ENCODE results near the gene MRLN. TPM values are rescaled to one million over a fixed set of nuclear protein-coding genes. Genes with fewer than 3 reads are reported as not detected.
"Not testable (repeated sequence)": the region's sequence is repeated elsewhere in the genome, so short reads cannot be mapped to it uniquely, and the experiment has no call there.

MRLN gene
- total RNA-seq, 2 experiments from 2014 or later: not detected

- not testable (repeated sequence) for H3K4me3 Mint-ChIP-seq, H3K9me3 Mint-ChIP-seq, H3K36me3 Mint-ChIP-seq, H3K27me3 Mint-ChIP-seq, DNase-seq, H3K27ac Mint-ChIP-seq, H3K4me1 Mint-ChIP-seq
These were observed 20.4 kb downstream of the MRLN start for GRCh38 chr10:59732849-59733248.

GRCh38 chr10:59729167-59729566, 24.1 kb downstream of the MRLN start:
- not testable (repeated sequence) for H3K27ac Mint-ChIP-seq, H3K4me3 Mint-ChIP-seq, H3K27me3 Mint-ChIP-seq, H3K4me1 Mint-ChIP-seq, DNase-seq, H3K36me3 Mint-ChIP-seq, H3K9me3 Mint-ChIP-seq

- H3K9me3 Mint-ChIP-seq: peaks cover 9% of the 10 kb centered on the region
- H3K27ac Mint-ChIP-seq: no peak overlapping the region
- no peaks in the 10 kb centered on the region for H3K4me1 Mint-ChIP-seq
- no peaks in the 10 kb centered on the region for H3K36me3 Mint-ChIP-seq
- no peak overlapping the region for H3K4me3 Mint-ChIP-seq
- peaks cover 19% of the 10 kb centered on the region for H3K27me3 Mint-ChIP-seq
- DNase-seq: no peak
These were observed 28.9 kb downstream of the MRLN start for GRCh38 chr10:59724098-59724938.

- Mint-ChIP-seq H3K9me3 (peaks cover 9% of the 10 kb centered on the region), H3K27me3 (peaks cover 26% of the 10 kb centered on the region), H3K27ac (no peak overlapping the region), H3K4me3 (no peak overlapping the region), H3K36me3 (no peaks in the 10 kb centered on the region), H3K4me1 (no peaks in the 10 kb centered on the region)
- DNase-seq: no peak
These were observed 32.9 kb downstream of the MRLN start for GRCh38 chr10:59720377-59720776.

GRCh38 chr10:59719374-59719773, 33.9 kb downstream of the MRLN start:
- peaks cover 9% of the 10 kb centered on the region for H3K9me3 Mint-ChIP-seq
- no peak overlapping the region for H3K4me3 Mint-ChIP-seq
- H3K4me1 Mint-ChIP-seq: no peaks in the 10 kb centered on the region
- no peak for DNase-seq
- H3K27ac Mint-ChIP-seq: no peak overlapping the region
- no peaks in the 10 kb centered on the region for H3K36me3 Mint-ChIP-seq
- H3K27me3 Mint-ChIP-seq: peaks cover 28% of the 10 kb centered on the region

GRCh38 chr10:59718257-59718656, 35.0 kb downstream of the MRLN start:
- no peaks in the 10 kb centered on the region for H3K36me3 Mint-ChIP-seq
- DNase-seq: no peak
- peaks cover 9% of the 10 kb centered on the region for H3K9me3 Mint-ChIP-seq
- H3K4me1 Mint-ChIP-seq: no peaks in the 10 kb centered on the region
- no peak overlapping the region for H3K27ac Mint-ChIP-seq
- peaks cover 30% of the 10 kb centered on the region for H3K27me3 Mint-ChIP-seq
- no peak overlapping the region for H3K4me3 Mint-ChIP-seq

GRCh38 chr10:59713196-59713821, 39.9 kb downstream of the MRLN start:
- H3K4me3 Mint-ChIP-seq: no peak overlapping the region
- H3K27ac Mint-ChIP-seq: no peak overlapping the region
- no peak for DNase-seq
- H3K36me3 Mint-ChIP-seq: no peaks in the 10 kb centered on the region
- H3K9me3 Mint-ChIP-seq: no peaks in the 10 kb centered on the region
- H3K27me3 Mint-ChIP-seq: peaks cover 58% of the 10 kb centered on the region
- peaks cover 4% of the 10 kb centered on the region for H3K4me1 Mint-ChIP-seq

GRCh38 chr10:59711871-59712494, 41.3 kb downstream of the MRLN start:
- Mint-ChIP-seq H3K27ac (no peak overlapping the region), H3K4me3 (no peak overlapping the region), H3K4me1 (peaks cover 4% of the 10 kb centered on the region), H3K36me3 (no peaks in the 10 kb centered on the region), H3K9me3 (no peaks in the 10 kb centered on the region), H3K27me3 (peaks cover 68% of the 10 kb centered on the region)
- DNase-seq: no peak

- peak; percentile 67 for DNase-seq
- peaks cover 4% of the 10 kb centered on the region for H3K4me1 Mint-ChIP-seq
- peaks cover 81% of the 10 kb centered on the region for H3K27me3 Mint-ChIP-seq
- H3K36me3 Mint-ChIP-seq: no peaks in the 10 kb centered on the region
- H3K27ac Mint-ChIP-seq: no peak within 1 kb of the TSS
- no peaks in the 10 kb centered on the region for H3K9me3 Mint-ChIP-seq
- peak within 1 kb of the TSS; percentile 77 for H3K4me3 Mint-ChIP-seq
These were observed 43.7 kb downstream of the MRLN start, which contains the start of gene SLC16A9 for GRCh38 chr10:59709395-59710125. Gene SLC16A9 (minus strand): TSS chr10:59709850. CDS start chr10:59684291, 25,559 bp downstream.

- peaks cover 4% of the 10 kb centered on the region for H3K4me1 Mint-ChIP-seq
- no peaks in the 10 kb centered on the region for H3K9me3 Mint-ChIP-seq
- peak; percentile 18 for DNase-seq
- H3K27me3 Mint-ChIP-seq: peaks cover 79% of the 10 kb centered on the region
- H3K27ac Mint-ChIP-seq: no peak overlapping the region
- H3K36me3 Mint-ChIP-seq: no peaks in the 10 kb centered on the region
- H3K4me3 Mint-ChIP-seq: peak overlapping the region; percentile 77
These were observed 44.4 kb downstream of the MRLN start for GRCh38 chr10:59708816-59709394.

- no peaks in the 10 kb centered on the region for H3K36me3 Mint-ChIP-seq
These were observed 46.1 kb downstream of the MRLN start for GRCh38 chr10:59706851-59707797.

GRCh38 chr10:59705931-59706330, 47.3 kb downstream of the MRLN start:
- Mint-ChIP-seq H3K4me3 (no peak overlapping the region), H3K4me1 (peaks cover 4% of the 10 kb centered on the region), H3K27me3 (peaks cover 57% of the 10 kb centered on the region), H3K9me3 (no peaks in the 10 kb centered on the region), H3K27ac (no peak overlapping the region), H3K36me3 (no peaks in the 10 kb centered on the region)
- DNase-seq: no peak

More at GRCh38 chr10:59706851-59707797, 46.1 kb downstream of the MRLN start:
- Mint-ChIP-seq H3K27me3 (peaks cover 61% of the 10 kb centered on the region), H3K9me3 (no peaks in the 10 kb centered on the region), H3K27ac (no peak overlapping the region), H3K4me1 (peaks cover 4% of the 10 kb centered on the region), H3K4me3 (no peak overlapping the region)
- DNase-seq: no peak

- Mint-ChIP-seq H3K27ac (no peak overlapping the region), H3K9me3 (no peaks in the 10 kb centered on the region), H3K4me1 (no peaks in the 10 kb centered on the region), H3K36me3 (no peaks in the 10 kb centered on the region), H3K27me3 (peaks cover 51% of the 10 kb centered on the region), H3K4me3 (no peak overlapping the region)
- no peak for DNase-seq
These were observed 48.6 kb downstream of the MRLN start for GRCh38 chr10:59704630-59705029.

- no peak overlapping the region for H3K27ac Mint-ChIP-seq
- no peak overlapping the region for H3K4me3 Mint-ChIP-seq
- peaks cover 36% of the 10 kb centered on the region for H3K27me3 Mint-ChIP-seq
- H3K9me3 Mint-ChIP-seq: no peaks in the 10 kb centered on the region
- H3K36me3 Mint-ChIP-seq: no peaks in the 10 kb centered on the region
- H3K4me1 Mint-ChIP-seq: no peaks in the 10 kb centered on the region
- DNase-seq: no peak
These were observed 50.9 kb downstream of the MRLN start for GRCh38 chr10:59702347-59702746.
